Uterine smooth muscle cell (primary cell): Measurements from ENCODE around the gene PHTF2. TPM values are rescaled to one million over a fixed set of nuclear protein-coding genes. Genes with fewer than 3 reads are reported as not detected.

ENCODE experiments used
- total RNA-seq: library from RNA; depleted of rRNA; stranded (reverse); fragments of >200 nt; gene quantifications from 2 replicates; pipeline ENCODE4 v1.2.3, GENCODE V29; 2014

PHTF2 gene
- total RNA-seq: 23.9 and 35.3 TPM in 2 replicates

GRCh38 chr7:77798394-77799077 lies at the start of gene PHTF2, which contains the start of gene TMEM60:
Gene PHTF2, plus strand, starts transcription at chr7:77798773.
Gene TMEM60, minus strand, starts transcription at chr7:77798434. Its CDS starts 4,061 bp downstream, at chr7:77794373.

Other genes with a start within 250 kb of the PHTF2 start
- 24.9 and 26.3 TPM in 2 replicates for gene RSBN1L, start 102.3 kb upstream of the PHTF2 start, total RNA-seq
- gene TMEM60, start 339 bp upstream of the PHTF2 start, total RNA-seq: 23.4 and 24.0 TPM in 2 replicates